GM21723 (cell line): Measurements from ENCODE around the gene HVCN1.
A peak's percentile ranks its signal among the peaks of the same experiment; 100 is the strongest.
"Not testable (repeated sequence)": the region's sequence is repeated elsewhere in the genome, so short reads cannot be mapped to it uniquely, and the experiment has no call there.

Experiments used
- ATAC-seq: cut with Tn5 transposase; IDR thresholded peaks from one replicate; pipeline ENCODE4 v1.9.1; 2021; ENCODE audit warnings: mild to moderate bottlenecking, moderate library complexity; ENCODE audit not compliant: unreplicated experiment

The HVCN1 gene

GRCh38 chr12:110668480-110669192 is 20.3 kb downstream of the HVCN1 start:
- ATAC-seq, result peak; percentile 11

GRCh38 chr12:110667671-110668070 is 21.2 kb downstream of the HVCN1 start:
- ATAC-seq, result no peak

- no peak for ATAC-seq
These were observed 22.0 kb downstream of the HVCN1 start for GRCh38 chr12:110666892-110667291.

- peak; percentile 83 for ATAC-seq
These were observed 27.5 kb downstream of the HVCN1 start for GRCh38 chr12:110661337-110661972.

GRCh38 chr12:110658878-110659277 is 30.0 kb downstream of the HVCN1 start:
- no peak for ATAC-seq

- ATAC-seq, result no peak
These were observed 30.7 kb downstream of the HVCN1 start for GRCh38 chr12:110658242-110658641.

GRCh38 chr12:110657747-110658146 is 31.2 kb downstream of the HVCN1 start:
- no peak for ATAC-seq

- no peak for ATAC-seq
These were observed 32.8 kb downstream of the HVCN1 start for GRCh38 chr12:110656071-110656655.

GRCh38 chr12:110654238-110654637 is 34.7 kb downstream of the HVCN1 start:
- not testable (repeated sequence) for ATAC-seq

- ATAC-seq, result no peak
These were observed 39.5 kb downstream of the HVCN1 start for GRCh38 chr12:110649341-110649847.

- ATAC-seq, result peak; percentile 66
These were observed 41.3 kb downstream of the HVCN1 start for GRCh38 chr12:110647631-110648040.

- ATAC-seq, result no peak
These were observed 47.4 kb downstream of the HVCN1 start for GRCh38 chr12:110641521-110641920.

GRCh38 chr12:110640275-110641025 is 48.5 kb downstream of the HVCN1 start:
- ATAC-seq, result no peak

- no peak for ATAC-seq
These were observed 49.4 kb downstream of the HVCN1 start for GRCh38 chr12:110639336-110640141.

- ATAC-seq, result no peak
These were observed 50.1 kb downstream of the HVCN1 start for GRCh38 chr12:110638796-110639195.

- ATAC-seq, result no peak
These were observed 51.0 kb downstream of the HVCN1 start for GRCh38 chr12:110637869-110638441.

GRCh38 chr12:110636516-110636915 is 52.4 kb downstream of the HVCN1 start:
- ATAC-seq, result no peak

GRCh38 chr12:110635055-110635454 is 53.9 kb downstream of the HVCN1 start:
- no peak for ATAC-seq

- ATAC-seq, result no peak
These were observed 61.3 kb downstream of the HVCN1 start for GRCh38 chr12:110627500-110628195.
